Measurements from ENCODE around the gene CASP10. TPM values are rescaled to one million over a fixed set of nuclear protein-coding genes. Genes with fewer than 3 reads are reported as not detected.

CASP10 gene
- total RNA-seq, 1 experiment from 2014 or later = 1.2 TPM

DNA sequence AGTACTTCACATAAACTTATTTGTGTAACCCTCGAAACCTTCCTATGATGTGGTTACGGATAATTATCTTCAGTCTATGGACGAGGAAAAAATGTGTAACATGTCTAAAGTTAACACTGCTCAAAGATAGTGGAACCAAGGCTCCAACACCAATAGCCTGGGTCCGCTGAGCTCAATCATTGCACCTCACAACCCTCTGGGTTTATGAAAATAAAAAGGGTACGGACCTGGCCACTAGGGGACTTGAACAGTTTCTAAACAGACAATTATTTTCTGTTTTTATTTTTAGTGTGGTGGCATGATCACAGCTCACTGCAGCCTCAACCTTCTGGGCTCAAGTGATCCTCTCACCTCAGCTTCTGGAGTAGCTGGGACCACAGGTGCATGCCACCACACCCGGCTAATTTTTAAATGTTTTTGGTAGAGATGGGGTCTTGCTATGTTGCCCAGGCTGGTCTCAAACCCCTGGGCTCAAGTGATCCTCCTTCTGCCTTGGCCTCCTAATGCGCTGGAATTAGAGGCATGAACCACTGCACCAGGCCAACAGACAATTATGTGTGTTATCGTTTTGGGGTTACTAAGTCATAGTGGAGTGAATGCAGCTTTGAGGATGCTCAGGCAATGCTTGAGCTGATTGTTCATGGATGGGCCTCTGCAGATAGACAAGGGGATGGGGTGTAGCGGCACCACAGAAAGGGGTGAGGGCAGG is 87.5 kb downstream of the CASP10 start:
- Histone ChIP-seq H3K27ac (ENCODE audit: low read depth, low read length, poor library complexity, severe bottlenecking) (no peak overlapping the region), H3K4me3 (ENCODE audit: low read depth, low read length, poor library complexity, severe bottlenecking) (no peak overlapping the region), H3K4me1 (ENCODE audit: insufficient read depth, low read length, poor library complexity, severe bottlenecking) (no peaks in the 10 kb centered on the region), H3K27me3 (replicated peaks; ENCODE audit: insufficient read depth, low read depth, low read length, poor library complexity) (no peaks in the 10 kb centered on the region), H3K36me3 (ENCODE audit: insufficient read depth, low read length, poor library complexity, severe bottlenecking) (no peaks in the 10 kb centered on the region), H3K9me3 (ENCODE audit: low read depth, low read length, poor library complexity, severe bottlenecking) (no peaks in the 10 kb centered on the region)
- DNase-seq (ENCODE audit: low spot score) = no peak
- intact Hi-C loops (cut with micrococcal nuclease; ENCODE audit: unreplicated experiment) = no loop called here
- no TSS peak for BruUV-seq (replicated peaks)
- ChIA-PET CTCF (no interaction called here), POLR2A (ENCODE audit: low non-redundant PET) (no interaction called here)
- TF ChIP-seq EZH2 (IDR thresholded peaks at IDR 0.05; ENCODE audit: borderline replicate concordance, low read depth, low read length, poor library complexity, severe bottlenecking) (no peak), CTCF (conservative IDR thresholded peaks at IDR 0.05; ENCODE audit: low read depth, low read length) (no peak)

GRCh38 chr2:201271917-201272316 is 89.0 kb downstream of the CASP10 start:
- TF ChIP-seq CTCF (conservative IDR thresholded peaks at IDR 0.05; ENCODE audit: low read depth, low read length) = no peak
- TF ChIP-seq EZH2 (IDR thresholded peaks at IDR 0.05; ENCODE audit: borderline replicate concordance, low read depth, low read length, poor library complexity, severe bottlenecking) = no peak
- POLR2A ChIA-PET (ENCODE audit: low non-redundant PET) = no interaction called here

GRCh38 chr2:201273330-201273983 is 90.5 kb downstream of the CASP10 start:
- POLR2A ChIA-PET (ENCODE audit: low non-redundant PET) = no interaction called here
- intact Hi-C loops (cut with micrococcal nuclease; ENCODE audit: unreplicated experiment) = no loop called here
- CTCF ChIA-PET = no interaction called here
- Histone ChIP-seq H3K27me3 (replicated peaks; ENCODE audit: insufficient read depth, low read depth, low read length, poor library complexity) (no peaks in the 10 kb centered on the region), H3K36me3 (ENCODE audit: insufficient read depth, low read length, poor library complexity, severe bottlenecking) (no peaks in the 10 kb centered on the region), H3K4me3 (ENCODE audit: low read depth, low read length, poor library complexity, severe bottlenecking) (no peak overlapping the region), H3K4me1 (ENCODE audit: insufficient read depth, low read length, poor library complexity, severe bottlenecking) (no peaks in the 10 kb centered on the region), H3K27ac (ENCODE audit: low read depth, low read length, poor library complexity, severe bottlenecking) (no peak overlapping the region), H3K9me3 (ENCODE audit: low read depth, low read length, poor library complexity, severe bottlenecking) (no peaks in the 10 kb centered on the region)
- BruUV-seq (replicated peaks) = no TSS peak
- no peak for TF ChIP-seq EZH2 (IDR thresholded peaks at IDR 0.05; ENCODE audit: borderline replicate concordance, low read depth, low read length, poor library complexity, severe bottlenecking)
- TF ChIP-seq CTCF (conservative IDR thresholded peaks at IDR 0.05; ENCODE audit: low read depth, low read length) = no peak
- DNase-seq (ENCODE audit: low spot score) = no peak

More at GRCh38 chr2:201271917-201272316, 89.0 kb downstream of the CASP10 start:
- BruUV-seq (replicated peaks) = no TSS peak
- H3K36me3 ChIP-seq (ENCODE audit: insufficient read depth, low read length, poor library complexity, severe bottlenecking) = no peaks in the 10 kb centered on the region
- CTCF ChIA-PET = no interaction called here
- no peak overlapping the region for H3K27ac ChIP-seq (ENCODE audit: low read depth, low read length, poor library complexity, severe bottlenecking)
- no peaks in the 10 kb centered on the region for H3K9me3 ChIP-seq (ENCODE audit: low read depth, low read length, poor library complexity, severe bottlenecking)
- no peak overlapping the region for H3K4me3 ChIP-seq (ENCODE audit: low read depth, low read length, poor library complexity, severe bottlenecking)
- DNase-seq (ENCODE audit: low spot score) = no peak
- intact Hi-C loops (cut with micrococcal nuclease; ENCODE audit: unreplicated experiment) = no loop called here
- H3K27me3 ChIP-seq (replicated peaks; ENCODE audit: insufficient read depth, low read depth, low read length, poor library complexity) = no peaks in the 10 kb centered on the region
- H3K4me1 ChIP-seq (ENCODE audit: insufficient read depth, low read length, poor library complexity, severe bottlenecking) = no peaks in the 10 kb centered on the region

All from A673 (cell line).